ENCODE results near the gene TMEM116.
"Not testable (repeated sequence)": the region's sequence is repeated elsewhere in the genome, so short reads cannot be mapped to it uniquely, and the experiment has no call there.

The TMEM116 gene

GRCh38 chr12:111976291-111976690, 36.7 kb downstream of the TMEM116 start:
- TF ChIP-seq CTCF (IDR thresholded peaks at IDR 0.05; ENCODE audit: control insufficient read depth, insufficient read depth, low read depth, low read length, missing control alignments), result no peak
- DNase-seq (ENCODE audit: low read depth), result no peak
- H3K4me3 ChIP-seq (ENCODE audit: control insufficient read depth, low read depth, low read length), result no peak overlapping the region

- DNase-seq (ENCODE audit: low read depth), result no peak
- TF ChIP-seq CTCF (IDR thresholded peaks at IDR 0.05; ENCODE audit: control insufficient read depth, insufficient read depth, low read depth, low read length, missing control alignments), result no peak
- H3K4me3 ChIP-seq (ENCODE audit: control insufficient read depth, low read depth, low read length), result no peak overlapping the region
Measured at GRCh38 chr12:111975161-111975931, 37.6 kb downstream of the TMEM116 start.

- H3K4me3 ChIP-seq (ENCODE audit: control insufficient read depth, low read depth, low read length), result no peak overlapping the region
- TF ChIP-seq CTCF (IDR thresholded peaks at IDR 0.05; ENCODE audit: control insufficient read depth, insufficient read depth, low read depth, low read length, missing control alignments), result no peak
- no peak for DNase-seq (ENCODE audit: low read depth)
Measured at GRCh38 chr12:111971800-111972199, 41.2 kb downstream of the TMEM116 start.

GRCh38 chr12:111964935-111965334, 48.0 kb downstream of the TMEM116 start:
- H3K4me3 ChIP-seq (ENCODE audit: control insufficient read depth, low read depth, low read length), result no peak overlapping the region
- no peak for TF ChIP-seq CTCF (IDR thresholded peaks at IDR 0.05; ENCODE audit: control insufficient read depth, insufficient read depth, low read depth, low read length, missing control alignments)
- no peak for DNase-seq (ENCODE audit: low read depth)

GRCh38 chr12:111959518-111959917, 53.4 kb downstream of the TMEM116 start:
- not testable (repeated sequence) for H3K4me3 ChIP-seq (ENCODE audit: control insufficient read depth, low read depth, low read length)

GRCh38 chr12:111957224-111957623, 55.7 kb downstream of the TMEM116 start:
- DNase-seq (ENCODE audit: low read depth); H3K4me3 ChIP-seq (ENCODE audit: control insufficient read depth, low read depth, low read length): not testable (repeated sequence)

More at GRCh38 chr12:111959518-111959917, 53.4 kb downstream of the TMEM116 start:
- DNase-seq (ENCODE audit: low read depth), result not testable (repeated sequence)

GRCh38 chr12:111954969-111955368, 58.0 kb downstream of the TMEM116 start:
- H3K4me3 ChIP-seq (ENCODE audit: control insufficient read depth, low read depth, low read length), result no peak overlapping the region
- DNase-seq (ENCODE audit: low read depth), result no peak
- no peak for TF ChIP-seq CTCF (IDR thresholded peaks at IDR 0.05; ENCODE audit: control insufficient read depth, insufficient read depth, low read depth, low read length, missing control alignments)

- TF ChIP-seq CTCF (IDR thresholded peaks at IDR 0.05; ENCODE audit: control insufficient read depth, insufficient read depth, low read depth, low read length, missing control alignments), result no peak
- DNase-seq (ENCODE audit: low read depth), result no peak
- no peak overlapping the region for H3K4me3 ChIP-seq (ENCODE audit: control insufficient read depth, low read depth, low read length)
Measured at GRCh38 chr12:111953455-111953854, 59.5 kb downstream of the TMEM116 start.

- not testable (repeated sequence) for DNase-seq (ENCODE audit: low read depth)
Measured at GRCh38 chr12:111952084-111952787, 60.7 kb downstream of the TMEM116 start.

GRCh38 chr12:111950961-111951676, 61.8 kb downstream of the TMEM116 start:
- DNase-seq (ENCODE audit: low read depth); H3K4me3 ChIP-seq (ENCODE audit: control insufficient read depth, low read depth, low read length): not testable (repeated sequence)

More at GRCh38 chr12:111952084-111952787, 60.7 kb downstream of the TMEM116 start:
- not testable (repeated sequence) for H3K4me3 ChIP-seq (ENCODE audit: control insufficient read depth, low read depth, low read length)

Data from AG09309 (cell line).